ENCODE data around the gene SFXN5.
A peak's percentile ranks its signal among the peaks of the same experiment; 100 is the strongest.
"Not testable (repeated sequence)": the region's sequence is repeated elsewhere in the genome, so short reads cannot be mapped to it uniquely, and the experiment has no call there.

The SFXN5 gene

GRCh38 chr2:73101626-73102256 lies 30.2 kb upstream of the SFXN5 start:
- no peak for DNase-seq

DNA sequence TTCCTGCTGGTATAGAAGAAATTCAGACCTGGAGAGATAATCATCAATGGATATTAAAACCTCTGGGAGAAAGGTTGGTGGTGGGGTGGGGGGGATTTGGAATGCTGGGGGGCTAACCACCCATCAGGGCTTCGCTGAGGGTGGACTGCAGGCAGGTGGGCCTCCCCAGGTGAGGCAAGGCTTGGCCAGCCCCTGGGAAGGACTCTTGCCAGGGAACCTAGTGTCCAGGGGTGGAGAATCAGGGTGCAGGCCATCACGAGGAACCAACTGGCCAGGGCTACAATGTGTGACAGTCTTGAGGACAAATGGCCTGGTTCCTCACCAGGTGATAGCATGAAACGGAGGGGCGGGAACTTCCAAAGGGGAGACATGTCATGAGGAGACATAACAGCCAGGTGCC lies 29.4 kb upstream of the SFXN5 start:
- DNase-seq, result no peak

DNA sequence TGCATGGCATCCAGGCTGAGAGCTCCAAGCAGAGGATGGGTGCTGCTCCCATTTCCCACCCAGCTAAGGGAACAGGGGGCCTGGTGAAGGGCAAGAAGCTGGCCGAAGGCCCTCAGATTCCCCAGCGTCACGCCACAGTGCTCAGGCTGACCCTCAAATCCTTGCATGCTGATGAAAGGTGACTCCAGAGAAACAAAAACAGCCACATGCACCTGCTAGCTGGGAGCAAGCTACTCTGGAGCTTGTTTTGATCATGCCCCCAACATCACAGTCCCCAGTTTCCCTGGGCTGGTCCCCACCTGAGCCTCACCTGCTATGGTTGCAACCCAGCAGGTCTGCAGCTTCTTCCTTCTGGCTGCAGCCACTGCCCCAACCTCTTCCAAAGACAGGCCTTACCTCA lies 28.0 kb upstream of the SFXN5 start:
- no peak for DNase-seq

DNA sequence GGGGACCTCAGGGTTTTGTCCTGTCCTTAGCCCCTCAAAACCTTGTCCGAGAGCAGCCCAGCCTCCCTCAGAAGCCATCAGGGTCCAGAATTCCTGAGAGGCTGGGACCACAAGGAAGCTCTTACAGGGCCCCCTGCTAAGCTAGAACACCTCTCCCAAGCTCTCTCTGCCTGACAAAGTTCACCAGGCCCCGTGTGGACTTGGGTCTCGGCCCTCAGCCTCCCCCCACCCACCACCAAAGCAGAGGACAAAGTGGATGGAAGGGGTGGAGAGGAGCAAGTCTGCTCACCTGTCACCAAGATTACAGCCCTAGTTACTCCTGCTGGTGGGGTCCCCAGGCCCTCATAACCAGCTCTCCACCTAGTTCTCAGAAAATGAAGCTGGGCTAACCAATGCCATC lies 24.4 kb upstream of the SFXN5 start:
- DNase-seq, result no peak

DNA sequence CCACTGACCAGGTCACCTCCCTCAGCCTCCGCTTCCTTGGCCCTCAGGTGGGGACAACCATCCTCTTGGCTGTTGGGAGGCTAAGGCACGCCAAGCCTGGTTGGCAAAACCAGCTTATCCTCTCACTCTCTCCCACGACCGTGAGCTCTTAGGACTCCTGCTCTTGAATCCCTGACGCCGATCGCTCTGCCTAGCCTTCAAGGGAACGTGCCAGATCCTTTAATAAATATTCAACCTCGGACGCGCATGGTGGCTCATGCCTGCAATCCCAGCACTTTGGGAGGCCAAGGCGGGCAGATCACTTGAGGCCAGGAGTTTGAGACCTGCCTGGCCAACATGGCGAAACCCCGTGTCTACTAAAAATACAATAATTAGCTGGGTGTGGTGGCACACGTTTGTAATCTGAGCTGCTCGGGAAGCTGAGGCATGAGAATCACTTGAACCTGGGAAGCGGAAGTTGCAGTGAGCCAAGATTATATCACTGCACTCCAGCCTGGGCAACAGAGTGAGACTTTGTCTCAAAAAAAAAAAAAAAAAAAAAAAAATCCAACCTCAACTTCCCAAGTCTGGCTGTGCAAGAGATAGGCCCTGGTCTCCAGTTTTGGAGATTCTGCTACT lies 22.2 kb upstream of the SFXN5 start:
- not testable (repeated sequence) for DNase-seq

GRCh38 chr2:73092146-73092783 lies 20.8 kb upstream of the SFXN5 start:
- DNase-seq, result no peak

GRCh38 chr2:73091696-73092095 lies 20.2 kb upstream of the SFXN5 start:
- DNase-seq, result no peak

DNA sequence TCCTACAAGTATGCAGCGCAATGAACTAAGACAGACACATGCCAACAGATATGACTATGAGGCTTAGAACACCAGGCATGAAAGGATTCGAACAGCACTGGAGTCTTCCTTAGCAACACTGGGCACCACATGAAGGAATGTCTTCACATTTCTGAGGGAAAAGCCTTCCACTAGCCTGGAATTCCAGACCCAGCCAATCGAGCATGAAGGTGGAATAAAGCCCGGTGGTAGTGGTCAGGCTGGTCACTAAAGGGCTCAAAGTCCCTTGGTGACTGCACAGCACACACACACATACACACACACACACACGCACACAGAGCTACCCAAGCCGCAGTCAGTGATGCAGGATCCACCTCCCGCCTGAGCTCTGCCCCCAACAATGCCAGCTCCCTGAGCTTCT lies 19.7 kb upstream of the SFXN5 start:
- DNase-seq, result no peak

DNA sequence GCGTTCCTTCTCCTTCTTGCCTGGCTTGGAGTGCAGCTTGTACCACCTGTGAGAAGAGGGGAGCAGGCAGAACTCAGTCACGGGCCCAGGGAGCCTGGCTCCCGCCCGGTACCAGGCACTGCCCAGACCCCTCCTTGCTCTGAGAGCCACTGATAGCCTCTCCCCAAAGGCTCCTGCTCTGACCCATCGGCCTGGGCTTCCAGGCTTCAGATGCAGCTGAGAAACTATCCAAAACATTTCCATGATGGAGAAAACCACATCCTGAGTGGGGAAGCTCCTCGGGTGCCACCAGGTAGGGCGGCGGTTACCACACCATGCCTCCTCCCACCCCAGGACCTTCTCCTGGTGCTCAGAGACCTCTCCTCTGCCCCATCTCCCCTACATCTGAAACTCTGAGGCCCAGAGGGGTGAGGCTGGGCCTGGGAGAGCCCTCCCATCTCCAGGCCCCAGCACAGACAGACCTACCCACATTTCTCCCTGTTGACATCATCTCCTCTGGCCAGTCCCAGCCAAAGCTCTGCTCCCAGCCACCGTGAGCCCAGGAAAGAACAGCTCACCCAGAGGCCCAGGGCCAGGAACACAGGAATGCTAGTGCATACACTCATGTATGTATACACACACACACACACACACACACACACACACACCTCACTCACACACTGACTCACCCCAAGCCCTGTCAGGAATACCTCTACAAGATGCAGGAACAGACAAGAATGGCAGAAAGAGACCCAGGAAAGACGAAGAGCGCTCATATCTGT lies 17.9 kb upstream of the SFXN5 start:
- no peak for DNase-seq

DNA sequence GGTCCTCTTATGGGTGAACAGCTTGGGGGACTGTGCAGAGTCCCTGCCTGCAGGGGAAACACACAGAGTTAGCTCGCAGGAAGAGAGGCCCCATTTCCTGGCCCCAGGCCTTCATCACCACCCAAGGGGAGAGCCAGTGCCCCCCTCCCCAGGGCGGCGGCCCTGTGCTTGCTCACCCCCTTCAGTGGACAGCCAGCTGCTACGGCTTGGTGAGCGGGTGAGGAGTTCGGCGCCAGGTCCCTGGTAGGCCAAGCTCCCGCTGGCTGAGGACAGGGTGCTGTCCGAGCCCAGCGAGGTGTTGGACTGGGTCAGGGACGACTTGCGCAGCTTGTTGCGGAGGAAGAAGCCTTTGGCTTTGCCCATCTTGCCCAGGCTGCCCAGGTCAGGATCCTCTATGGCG lies 17.2 kb upstream of the SFXN5 start:
- DNase-seq, result no peak

GRCh38 chr2:73088211-73088610 lies 16.7 kb upstream of the SFXN5 start:
- no peak for DNase-seq

DNA sequence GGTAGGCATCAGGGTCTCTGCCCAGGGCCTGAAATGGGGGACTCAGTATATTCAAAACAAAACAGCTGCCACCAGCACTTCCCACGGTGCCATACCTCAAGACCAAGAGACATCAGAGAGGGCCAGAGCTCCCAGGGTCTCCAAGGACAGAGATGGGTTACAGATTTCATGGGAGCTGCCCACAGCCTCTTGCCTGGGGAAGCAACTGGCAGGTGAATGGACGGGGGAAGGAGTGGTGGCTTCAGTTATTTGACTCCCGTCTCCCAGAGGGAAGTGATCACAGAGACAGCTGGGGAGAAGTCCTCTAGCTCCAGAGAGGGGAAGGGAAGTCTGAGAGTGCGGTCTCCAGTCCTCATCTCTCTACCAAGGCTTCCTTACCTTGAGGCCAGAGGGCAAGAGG lies 15.8 kb upstream of the SFXN5 start:
- DNase-seq, result no peak

- peak; percentile 44 to 76 (median 71) for DNase-seq
These were observed 14.2 kb upstream of the SFXN5 start for GRCh38 chr2:73085691-73086090.

DNA sequence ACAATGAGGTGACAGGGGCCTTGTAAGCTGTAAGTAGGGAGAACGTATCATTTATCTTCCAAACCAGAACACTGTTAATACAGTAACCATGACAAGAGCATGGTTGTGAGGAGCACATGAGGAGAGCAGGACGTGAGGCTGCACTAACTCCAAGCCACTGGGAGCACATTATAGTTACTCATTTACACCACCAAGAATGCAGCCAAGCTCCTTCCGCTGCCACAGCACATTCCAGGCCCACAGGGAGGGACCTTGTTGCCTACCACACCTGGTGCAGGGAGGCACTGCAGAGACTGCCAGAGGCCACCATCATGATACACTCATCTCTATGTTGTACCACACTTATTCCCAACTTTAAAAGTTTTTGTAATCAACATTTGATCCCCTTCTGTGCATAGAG lies 13.5 kb upstream of the SFXN5 start:
- DNase-seq, result no peak

DNA sequence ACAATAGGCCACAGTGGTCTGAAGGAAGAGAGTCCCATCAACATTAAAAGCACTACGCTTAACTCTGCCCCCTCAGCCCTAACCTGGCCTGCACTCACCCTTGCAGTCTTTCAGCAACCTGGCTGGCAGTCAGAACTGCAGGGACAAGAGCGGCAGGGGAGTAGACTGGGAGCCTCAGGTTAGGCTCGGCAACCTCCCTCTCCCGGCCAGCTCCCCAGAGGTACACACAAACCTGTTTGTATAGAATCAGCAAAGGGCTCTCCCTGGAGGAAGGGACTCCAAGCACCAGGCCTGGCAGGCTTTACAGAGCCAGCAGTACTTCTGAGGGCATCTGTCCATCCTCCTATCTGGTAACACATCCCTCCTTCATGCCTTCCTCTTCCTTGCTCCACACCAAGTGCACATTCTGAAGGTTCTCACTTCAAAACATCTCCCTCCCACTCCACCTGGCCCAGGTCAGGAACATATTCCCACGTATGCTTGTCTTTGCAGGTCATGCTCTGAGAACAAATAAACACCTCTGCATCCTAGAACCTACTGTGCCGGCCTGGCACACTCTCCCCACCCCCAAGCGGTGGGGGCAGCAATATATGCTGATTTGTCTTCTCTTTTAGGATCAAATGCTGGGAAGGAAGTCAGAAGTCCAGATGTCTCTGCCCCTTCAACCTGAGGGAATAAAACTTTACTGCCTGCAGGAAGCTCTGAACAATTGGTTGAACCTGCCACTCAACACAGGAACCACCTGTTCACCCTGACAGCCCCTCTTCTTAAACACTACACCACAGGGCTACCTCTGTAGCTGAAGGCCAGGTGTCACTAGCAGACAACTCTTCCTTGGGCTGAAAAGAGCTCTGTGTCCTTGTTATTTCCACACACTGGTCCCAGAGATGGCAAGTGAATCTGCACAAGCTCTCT lies 12.6 kb upstream of the SFXN5 start:
- no peak for DNase-seq

GRCh38 chr2:73082523-73083410 lies 11.3 kb upstream of the SFXN5 start:
- no peak for DNase-seq

- no peak for DNase-seq
These were observed 9.7 kb upstream of the SFXN5 start for GRCh38 chr2:73081181-73081671.

DNA sequence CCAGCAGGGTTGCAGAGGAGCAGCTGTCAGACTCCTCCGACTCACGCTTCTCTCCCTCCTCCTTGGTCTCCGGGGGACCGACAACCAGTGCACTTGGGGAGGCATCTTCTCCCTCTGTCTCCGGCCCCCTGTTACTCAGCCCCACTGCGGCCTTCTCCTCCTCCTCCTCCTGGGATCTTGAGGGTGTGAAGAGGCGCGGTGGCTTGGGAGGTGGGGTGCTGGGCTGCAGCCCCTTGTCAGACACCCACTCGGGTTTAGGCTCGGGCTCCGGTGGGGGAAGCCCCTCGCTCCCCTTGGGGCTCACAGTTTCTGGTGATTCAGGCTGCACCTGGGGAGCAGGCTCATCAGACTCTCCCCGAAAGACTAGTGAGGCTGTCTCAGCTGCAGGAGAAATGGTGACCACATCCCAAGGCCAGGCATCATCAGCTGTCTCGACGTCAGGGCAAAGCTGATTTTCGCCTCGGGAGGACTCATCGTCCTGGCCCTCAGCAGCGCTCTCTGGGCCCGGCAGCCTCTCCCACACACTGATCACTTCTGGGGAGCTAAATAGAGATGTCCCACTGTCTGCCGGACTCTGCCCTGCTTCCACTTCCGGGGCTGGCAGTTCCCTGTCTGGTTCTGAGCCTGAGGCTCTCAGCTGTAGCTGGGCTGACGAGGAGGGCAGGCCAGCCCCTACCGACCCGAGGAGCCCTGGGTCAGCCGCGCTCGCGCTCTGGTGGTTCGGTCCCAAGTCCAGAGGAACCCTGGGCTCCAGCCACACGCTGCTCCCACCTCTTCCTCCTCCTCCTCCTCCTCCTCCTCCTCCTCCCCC lies 9.0 kb upstream of the SFXN5 start:
- no peak for DNase-seq

DNA sequence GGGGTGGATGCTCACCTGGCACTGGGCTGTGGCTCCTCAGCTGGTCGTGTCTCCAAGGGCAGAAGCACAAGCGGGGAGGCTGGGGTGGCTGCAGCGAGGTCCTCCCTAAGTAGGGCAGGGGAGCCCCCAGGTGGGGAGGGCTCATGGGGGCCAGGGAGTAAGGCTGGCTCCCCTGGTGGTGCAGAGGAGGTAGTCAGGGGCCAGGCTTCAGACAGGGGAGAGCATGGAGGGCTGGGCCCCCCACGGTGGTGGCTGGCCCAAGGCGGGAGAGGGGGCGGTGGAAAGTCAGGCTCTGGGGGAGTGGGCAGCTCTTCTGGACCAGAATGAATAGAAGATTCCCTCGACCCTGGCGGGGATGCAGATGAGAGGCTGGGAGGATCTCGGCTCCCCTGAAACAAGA lies 8.1 kb upstream of the SFXN5 start:
- no peak for DNase-seq

All from stimulated activated naive CD4-positive, alpha-beta T cell (primary cell).